Natural killer cell (primary cell): Measurements from ENCODE around the gene ARMH3. TPM values are rescaled to one million over a fixed set of nuclear protein-coding genes. Genes with fewer than 3 reads are reported as not detected.

Experiments used
- ATAC-seq, 3 donors: fragments of 150-1000 bp in 2 of 3; fragments of 200-7000 bp in 1 of 3; cut with Tn5 transposase; 1 replicate in 1 of 3; 2 replicates in 2 of 3; pipeline ENCODE4 v1.10.0; 2021; ENCODE audit warnings: mild to moderate bottlenecking in 2 of 3, moderate library complexity in 2 of 3
- DNase-seq, 2 donors: peaks; one replicate each; pipeline versions ENCODE4 v3.0.0 to v3.0.0-alpha.2; 2013 to 2021; ENCODE audit warnings: mixed read lengths in 1 of 2
- H3K27ac ChIP-seq: one replicate; pipeline ENCODE4 v1.5.1; 2013; ENCODE audit warnings: mild to moderate bottlenecking, low read length
- H3K27me3 ChIP-seq: one replicate; pipeline ENCODE4 v1.6.1; 2013; ENCODE audit warnings: low read length; ENCODE audit not compliant: control insufficient read depth, insufficient read depth
- H3K36me3 ChIP-seq: one replicate; pipeline ENCODE4 v1.6.1; 2013; ENCODE audit warnings: low read length; ENCODE audit not compliant: control insufficient read depth, insufficient read depth
- H3K4me1 ChIP-seq: one replicate; pipeline ENCODE4 v1.6.1; 2013; ENCODE audit warnings: low read length; ENCODE audit not compliant: control insufficient read depth, insufficient read depth
- H3K4me3 ChIP-seq: one replicate; pipeline ENCODE4 v1.5.1; 2013; ENCODE audit warnings: low read length
- H3K9me3 ChIP-seq: one replicate; pipeline ENCODE4 v1.6.1; 2013; ENCODE audit warnings: low read length; ENCODE audit not compliant: control insufficient read depth, insufficient read depth
- H3K27ac Mint-ChIP-seq, 2 donors: one replicate each; pipeline ENCODE4 v1.8.0; 2022; ENCODE audit warnings: mild to moderate bottlenecking in 2 of 2, mixed read lengths in 2 of 2, moderate library complexity in 1 of 2
- H3K27me3 Mint-ChIP-seq, 2 donors: one replicate each; pipeline ENCODE4 v1.8.0; 2022; ENCODE audit warnings: low read depth in 2 of 2, mixed read lengths in 2 of 2
- H3K36me3 Mint-ChIP-seq: one replicate; pipeline ENCODE4 v1.8.0; 2022; ENCODE audit warnings: mixed read lengths
- H3K4me1 Mint-ChIP-seq, 2 donors: one replicate each; pipeline ENCODE4 v1.8.0; 2022; ENCODE audit warnings: mixed read lengths in 2 of 2
- H3K4me3 Mint-ChIP-seq: one replicate; pipeline ENCODE4 v1.8.0; 2022; ENCODE audit warnings: mild to moderate bottlenecking, moderate library complexity, mixed read lengths
- H3K9me3 Mint-ChIP-seq, 2 donors: one replicate each; pipeline ENCODE4 v1.8.0; 2022; ENCODE audit warnings: mixed read lengths in 2 of 2
- CTCF ChIP-seq: fragments of 200-600 bp; IDR thresholded peaks from one replicate; pipeline ENCODE4 v1.8.0; 2022; ENCODE audit warnings: antibody characterized with exemption
- WGBS: methylation state at CpG from one replicate; pipeline ENCODE4 v1.1.7; 2013; ENCODE audit warnings: missing lambda C conversion rate; ENCODE audit not compliant: insufficient coverage; 5-methylcytosine and 5-hydroxymethylcytosine counted together
- intact Hi-C: fragments of 100-400 bp; cut with micrococcal nuclease; formaldehyde crosslinking; loops from one replicate; pipeline ENCODE4 v1.14.2; 2022
- total RNA-seq, 4 donors: library from RNA; stranded (reverse); fragments of 120-200 nt in 1 of 4; gene quantifications; one replicate each; pipeline versions ENCODE4 v1.2.3 to v1.2.4, GENCODE V29; 2013 to 2022

Gene ARMH3
- total RNA-seq, 3 donors from 2014 or later (not counting 1 experiment from before 2014, with no cell fraction given): 29.9 to 38.9 (median 35.4) TPM

GRCh38 chr10:101956117-101956516 lies 99.9 kb downstream of the ARMH3 start:
- H3K36me3 Mint-ChIP-seq: peaks cover 11% of the 10 kb centered on the region
- WGBS: 95% methylated on average over 1 of the region's 1 CpG
- intact Hi-C loops: no loop called here

GRCh38 chr10:101952191-101952590 lies 103.8 kb downstream of the ARMH3 start:
- 100% methylated on average over 1 of the region's 2 CpGs for WGBS
- no peaks in the 10 kb centered on the region for H3K27me3 ChIP-seq
- H3K9me3 Mint-ChIP-seq: peaks cover 3 to 4% of the 10 kb centered on the region in 2 donors
- peaks cover 21% of the 10 kb centered on the region for H3K36me3 Mint-ChIP-seq
- DNase-seq: no peak
- H3K4me1 ChIP-seq: no peaks in the 10 kb centered on the region
- no peak for ATAC-seq
- TF ChIP-seq CTCF: no peak
- H3K27ac ChIP-seq: no peak overlapping the region
- no peaks in the 10 kb centered on the region for H3K27me3 Mint-ChIP-seq
- H3K4me1 Mint-ChIP-seq: peaks cover 0 to 4% of the 10 kb centered on the region in 2 donors
- no peak overlapping the region for H3K4me3 ChIP-seq
- H3K9me3 ChIP-seq: no peaks in the 10 kb centered on the region
- peaks cover 30% of the 10 kb centered on the region for H3K36me3 ChIP-seq
- peak overlapping the region in 1 of 2 donors; percentile 15 for H3K27ac Mint-ChIP-seq
- H3K4me3 Mint-ChIP-seq: no peak overlapping the region
- intact Hi-C loops: no loop called here

More at GRCh38 chr10:101956117-101956516, 99.9 kb downstream of the ARMH3 start:
- peaks cover 0 to 4% of the 10 kb centered on the region in 2 donors for H3K4me1 Mint-ChIP-seq
- no peak for ATAC-seq
- H3K4me3 Mint-ChIP-seq: no peak overlapping the region
- Histone ChIP-seq H3K27me3 (no peaks in the 10 kb centered on the region), H3K4me1 (no peaks in the 10 kb centered on the region), H3K9me3 (no peaks in the 10 kb centered on the region), H3K4me3 (no peak overlapping the region), H3K36me3 (peaks cover 28% of the 10 kb centered on the region), H3K27ac (no peak overlapping the region)
- TF ChIP-seq CTCF: no peak
- no peaks in the 10 kb centered on the region for H3K9me3 Mint-ChIP-seq
- no peak overlapping the region for H3K27ac Mint-ChIP-seq
- no peak for DNase-seq
- no peaks in the 10 kb centered on the region for H3K27me3 Mint-ChIP-seq

- Histone ChIP-seq H3K27me3 (no peaks in the 10 kb centered on the region), H3K36me3 (peaks cover 19% of the 10 kb centered on the region), H3K4me3 (no peak overlapping the region), H3K9me3 (no peaks in the 10 kb centered on the region), H3K27ac (no peak overlapping the region), H3K4me1 (no peaks in the 10 kb centered on the region)
- Mint-ChIP-seq H3K27ac (no peak overlapping the region), H3K4me1 (peaks cover 0 to 4% of the 10 kb centered on the region in 2 donors), H3K9me3 (peaks cover 3 to 4% of the 10 kb centered on the region in 2 donors), H3K4me3 (no peak overlapping the region), H3K27me3 (no peaks in the 10 kb centered on the region), H3K36me3 (peaks cover 21% of the 10 kb centered on the region)
- no peak for ATAC-seq
- DNase-seq: no peak
- intact Hi-C loops: no loop called here
- no peak for TF ChIP-seq CTCF
Measured at GRCh38 chr10:101950213-101950612, 105.8 kb downstream of the ARMH3 start.

- Histone ChIP-seq H3K27me3 (no peaks in the 10 kb centered on the region), H3K36me3 (peaks cover 14% of the 10 kb centered on the region), H3K9me3 (no peaks in the 10 kb centered on the region), H3K27ac (no peak overlapping the region), H3K4me3 (no peak overlapping the region), H3K4me1 (no peaks in the 10 kb centered on the region)
- H3K27me3 Mint-ChIP-seq: no peaks in the 10 kb centered on the region
- H3K27ac Mint-ChIP-seq: no peak overlapping the region
- WGBS: 91% methylated on average over 1 of the region's 1 CpG
- intact Hi-C loops: no loop called here
- no peaks in the 10 kb centered on the region for H3K36me3 Mint-ChIP-seq
- no peak for TF ChIP-seq CTCF
- H3K4me1 Mint-ChIP-seq: peaks cover 13 to 14% of the 10 kb centered on the region in 2 donors
- no peaks in the 10 kb centered on the region for H3K9me3 Mint-ChIP-seq
- ATAC-seq (no peak), DNase-seq (no peak)
- H3K4me3 Mint-ChIP-seq: no peak overlapping the region
Measured at GRCh38 chr10:101941871-101942270, 114.1 kb downstream of the ARMH3 start.
